IMR-90 (cell line): ENCODE results near the gene ITPK1. TPM values are rescaled to one million over a fixed set of nuclear protein-coding genes. Genes with fewer than 3 reads are reported as not detected.

ENCODE experiments used
- ATAC-seq: fragments of 200-7000 bp; cut with Tn5 transposase; 2 replicates; pipeline ENCODE4 v1.9.1; 2020; ENCODE audit warnings: low read depth, mild to moderate bottlenecking, moderate library complexity
- BruUV-seq: library from RNA; stranded (reverse); fragments of 400-500 nt; replicated peaks from 2 replicates; lab custom pipeline; 2021; lab: Mats Ljungman, UMichigan
- CTCF ChIA-PET: fragments of 300-600 bp; formaldehyde crosslinking; extraction: SDS; loops from one replicate; lab custom pipeline; 2021; ENCODE audit warnings: antibody characterized with exemption; lab: Yijun Ruan, JAX
- POLR2A ChIA-PET: fragments of 300-600 bp; sonication (Branson Sonifier 250); formaldehyde crosslinking; loops from one replicate; lab custom pipeline; 2022; ENCODE audit warnings: antibody characterized with exemption; ENCODE audit not compliant: unreplicated experiment; lab: Charles Lee
- DNase-seq: peaks from one replicate; pipeline ENCODE4 v3.0.0; 2013
- H2AFZ ChIP-seq: replicated peaks from 2 replicates; pipeline ENCODE3; 2013; ENCODE audit warnings: low read length, mild to moderate bottlenecking; ENCODE audit not compliant: poor library complexity
- H2AK5ac ChIP-seq: 2 replicates; pipeline ENCODE4 v1.6.1; 2013; ENCODE audit warnings: low read depth, low read length, inconsistent platforms
- H2AK9ac ChIP-seq: replicated peaks from 2 replicates; pipeline ENCODE3; 2013; ENCODE audit warnings: mild to moderate bottlenecking, low read depth, low read length, moderate library complexity; ENCODE audit not compliant: poor library complexity
- H2BK120ac ChIP-seq: 2 replicates; pipeline ENCODE4 v1.6.1; 2013; ENCODE audit warnings: low read depth, low read length, inconsistent platforms
- H2BK15ac ChIP-seq: 3 replicates; pipeline ENCODE4 v1.6.1; 2013; ENCODE audit warnings: low read depth, low read length, inconsistent platforms
- H2BK20ac ChIP-seq: 2 replicates; pipeline ENCODE4 v1.6.1; 2013; ENCODE audit warnings: low read depth, mild to moderate bottlenecking, inconsistent platforms, low read length, moderate library complexity
- H2BK5ac ChIP-seq: 2 replicates; pipeline ENCODE4 v1.6.1; 2013; ENCODE audit warnings: mild to moderate bottlenecking, low read depth, low read length, inconsistent platforms; ENCODE audit not compliant: poor library complexity, severe bottlenecking
- H3K14ac ChIP-seq: replicated peaks from 2 replicates; pipeline ENCODE4 v1.6.1; 2013; ENCODE audit warnings: low read depth, low read length, inconsistent platforms
- H3K18ac ChIP-seq: 2 replicates; pipeline ENCODE4 v1.6.1; 2013; ENCODE audit warnings: low read depth, low read length, control low read depth
- H3K23ac ChIP-seq: 2 replicates; pipeline ENCODE4 v1.6.1; 2013; ENCODE audit warnings: low read depth, low read length, inconsistent platforms
- H3K27ac ChIP-seq: 2 replicates; pipeline ENCODE4 v1.5.1; 2013; ENCODE audit warnings: mild to moderate bottlenecking, control low read depth, low read length; ENCODE audit not compliant: insufficient read depth
- H3K27me3 ChIP-seq: 2 replicates; pipeline ENCODE4 v1.6.1; 2013; ENCODE audit warnings: low read length; ENCODE audit not compliant: control insufficient read depth, insufficient read depth
- H3K36me3 ChIP-seq: 2 replicates; pipeline ENCODE4 v1.6.1; 2013; ENCODE audit warnings: low read length, mixed read lengths; ENCODE audit not compliant: control insufficient read depth, insufficient read depth
- H3K4ac ChIP-seq: 2 replicates; pipeline ENCODE4 v1.6.1; 2013; ENCODE audit warnings: low read depth, low read length, inconsistent platforms
- H3K4me1 ChIP-seq: 2 replicates; pipeline ENCODE4 v1.6.1; 2013; ENCODE audit warnings: low read length, mixed read lengths; ENCODE audit not compliant: control insufficient read depth, insufficient read depth
- H3K4me2 ChIP-seq: 2 replicates; pipeline ENCODE4 v1.6.1; 2013; ENCODE audit warnings: low read depth, mild to moderate bottlenecking, control low read depth, low read length, moderate library complexity
- H3K4me3 ChIP-seq: 2 replicates; pipeline ENCODE4 v1.5.1; 2013; ENCODE audit warnings: low read depth, mild to moderate bottlenecking, control low read depth, low read length, moderate library complexity; ENCODE audit not compliant: insufficient read depth
- H3K56ac ChIP-seq: 2 replicates; pipeline ENCODE4 v1.6.1; 2013; ENCODE audit warnings: low read length, inconsistent platforms; ENCODE audit not compliant: insufficient read depth; ENCODE audit errors: extremely low read depth
- H3K79me1 ChIP-seq, 2 experiments: 2 replicates each; pipeline ENCODE4 v1.6.1; 2013; ENCODE audit warnings: low read length in 2 of 2, inconsistent platforms in 1 of 2, low read depth in 1 of 2
- H3K9ac ChIP-seq: 2 replicates; pipeline ENCODE4 v1.6.1; 2013; ENCODE audit warnings: low read depth, low read length, control low read depth
- H3K9me1 ChIP-seq: 2 replicates; pipeline ENCODE4 v1.6.1; 2013; ENCODE audit warnings: low read length, inconsistent platforms; ENCODE audit not compliant: insufficient read depth
- H3K9me3 ChIP-seq: 2 replicates; pipeline ENCODE4 v1.6.1; 2013; ENCODE audit warnings: low read length; ENCODE audit not compliant: control insufficient read depth, insufficient read depth
- H4K20me1 ChIP-seq: 2 replicates; pipeline ENCODE4 v1.6.1; 2013; ENCODE audit warnings: low read length, inconsistent platforms; ENCODE audit not compliant: insufficient read depth
- H4K5ac ChIP-seq: 2 replicates; pipeline ENCODE4 v1.6.1; 2013; ENCODE audit warnings: mild to moderate bottlenecking, low read depth, low read length, control low read depth
- H4K8ac ChIP-seq, 2 experiments: 2 replicates each; pipeline ENCODE4 v1.6.1; 2013; ENCODE audit warnings: low read depth in 2 of 2, low read length in 2 of 2, control low read depth in 1 of 2, inconsistent platforms in 1 of 2
- H4K91ac ChIP-seq: 2 replicates; pipeline ENCODE4 v1.6.1; 2013; ENCODE audit warnings: low read depth, low read length, inconsistent platforms; ENCODE audit not compliant: insufficient read depth
- BHLHE40 ChIP-seq: fragments of 150-350 bp; IDR thresholded peaks from 2 replicates; pipeline ENCODE4 v1.6.1; 2016; ENCODE audit warnings: mild to moderate bottlenecking, low read depth, low read length
- CEBPB ChIP-seq: IDR thresholded peaks from 2 replicates; pipeline ENCODE4 v1.6.1; 2012; ENCODE audit warnings: low read depth, low read length, improper control_type of control experiment
- CHD1 ChIP-seq: IDR thresholded peaks from 2 replicates; pipeline ENCODE4 v1.6.1; 2012; ENCODE audit warnings: low read depth, low read length, improper control_type of control experiment
- FOS ChIP-seq: fragments of 150-350 bp; IDR thresholded peaks from 2 replicates; pipeline ENCODE4 v1.6.1; 2016; ENCODE audit warnings: low read depth, low read length
- MAFK ChIP-seq: IDR thresholded peaks from 2 replicates; pipeline ENCODE4 v1.6.1; 2012; ENCODE audit warnings: low read depth, low read length, improper control_type of control experiment
- MAZ ChIP-seq: IDR thresholded peaks from 2 replicates; pipeline ENCODE4 v1.6.1; 2012; ENCODE audit warnings: low read depth, mild to moderate bottlenecking, low read length, improper control_type of control experiment, moderate library complexity, borderline replicate concordance
- MXI1 ChIP-seq: IDR thresholded peaks from 2 replicates; pipeline ENCODE4 v1.6.1; 2012; ENCODE audit warnings: low read depth, mild to moderate bottlenecking, low read length, moderate library complexity, borderline replicate concordance
- NFE2L2 ChIP-seq: fragments of 150-350 bp; IDR thresholded peaks from 2 replicates; pipeline ENCODE4 v1.6.1; 2016; ENCODE audit warnings: low read depth, mild to moderate bottlenecking, low read length
- POLR2A ChIP-seq: IDR thresholded peaks from 2 replicates; pipeline ENCODE4 v1.6.1; 2012; ENCODE audit warnings: mild to moderate bottlenecking, low read depth, low read length
- RAD21 ChIP-seq: IDR thresholded peaks from 2 replicates; pipeline ENCODE4 v1.6.1; 2012; ENCODE audit warnings: low read length, improper control_type of control experiment
- RCOR1 ChIP-seq: IDR thresholded peaks from 2 replicates; pipeline ENCODE4 v1.6.1; 2012; ENCODE audit warnings: mild to moderate bottlenecking, low read length, improper control_type of control experiment; ENCODE audit not compliant: insufficient replicate concordance
- RFX5 ChIP-seq: IDR thresholded peaks from 2 replicates; pipeline ENCODE4 v1.8.0; 2012; ENCODE audit warnings: low read depth, mild to moderate bottlenecking, low read length, moderate library complexity
- SMC3 ChIP-seq: fragments of 150-350 bp; IDR thresholded peaks from 2 replicates; pipeline ENCODE4 v1.6.1; 2016; ENCODE audit warnings: low read depth, mild to moderate bottlenecking, antibody characterized with exemption, low read length, moderate library complexity
- WGBS, 2 experiments: methylation state at CpG; one replicate each; pipeline versions ENCODE4 v1.1.5 to v1.1.7; 2013; ENCODE audit warnings: missing lambda C conversion rate in 2 of 2; ENCODE audit not compliant: insufficient read length in 1 of 2; ENCODE audit errors: extremely low coverage in 2 of 2; 5-methylcytosine and 5-hydroxymethylcytosine counted together
- dilution Hi-C: fragments of 300-500 bp; cut with HindIII; formaldehyde crosslinking; loops from one replicate; pipeline ENCODE4 v1.14.3; 2018; ENCODE audit warnings: low sequenced_read_pairs; ENCODE audit not compliant: unreplicated experiment
- in situ Hi-C: fragments of 300-500 bp; cut with MboI; formaldehyde crosslinking; loops from 3 replicates; pipeline ENCODE4 v1.14.3; 2019; ENCODE audit warnings: low sequenced_read_pairs, inconsistent platforms, mixed read lengths
- intact Hi-C: fragments of 100-400 bp; cut with micrococcal nuclease; formaldehyde crosslinking; loops from 2 replicates; pipeline ENCODE4 v1.10.0; 2022
- polyA plus RNA-seq, 3 experiments: library from polyadenylated mRNA; depleted of rRNA; stranded (reverse); fragments of >200 nt; gene quantifications; 2 replicates each; pipeline ENCODE4 v1.2.3, GENCODE V29; 2012; ENCODE audit warnings: low replicate concordance in 1 of 3
- total RNA-seq: library from RNA; depleted of rRNA; stranded (reverse); fragments of >200 nt; gene quantifications from 2 replicates; pipeline ENCODE4 v1.2.3, GENCODE V29; 2012
- TF ChIP-seq, protein P1 (sequence below): fragments of 150-350 bp; IDR thresholded peaks from 2 replicates; pipeline ENCODE4 v1.6.1; 2016; ENCODE audit warnings: low read depth, mild to moderate bottlenecking, low read length, moderate library complexity, borderline replicate concordance
- TF ChIP-seq, protein P2 (sequence below): conservative IDR thresholded peaks from 2 replicates; pipeline ENCODE4 v1.5.1; 2012; ENCODE audit warnings: mild to moderate bottlenecking, low read depth, low read length, improper control_type of control experiment
- TF ChIP-seq, protein P3 (sequence below): fragments of 150-350 bp; IDR thresholded peaks from 2 replicates; pipeline ENCODE4 v1.6.1; 2017; ENCODE audit warnings: mild to moderate bottlenecking, antibody characterized with exemption, low read length, low read depth

Gene ITPK1
- total and polyA plus RNA-seq, 2 of the 4 experiments (the other 2 are of a cell fraction), result 21.7 to 26.9 TPM

DNA sequence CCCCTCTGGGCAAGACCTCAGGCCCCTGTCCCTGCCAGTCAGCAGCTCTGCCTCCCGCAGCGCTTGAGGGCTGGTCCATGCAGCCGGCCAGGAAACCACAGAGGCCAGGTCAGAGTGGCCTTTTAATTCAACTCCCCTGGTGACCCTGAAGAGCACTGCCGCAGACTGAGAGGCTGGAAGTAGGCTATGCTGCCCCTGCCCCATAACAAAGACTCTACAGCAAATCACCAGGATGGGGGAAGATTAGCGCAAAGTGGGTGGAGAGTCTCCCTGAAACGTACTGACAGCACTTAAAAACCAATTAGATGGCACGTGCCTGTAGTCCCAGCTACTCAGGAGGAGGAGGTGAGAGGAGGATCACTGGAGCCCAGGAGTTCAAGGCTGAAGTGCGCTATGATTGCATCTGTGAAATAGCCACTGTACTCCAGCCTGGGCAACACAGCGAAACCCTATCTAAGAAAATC is 70.5 kb downstream of the ITPK1 start:
- WGBS, 2 experiments, result 62% methylated on average over 2 of the region's 9 CpGs; no CpG with 5 or more reads in 1 of the 2 experiments
- no peak for DNase-seq
- Histone ChIP-seq H2BK20ac (no peak overlapping the region), H3K79me1 (no peaks in the 10 kb centered on the region), H3K9me3 (no peaks in the 10 kb centered on the region), H3K27ac (no peak overlapping the region), H2AFZ (no peak overlapping the region), H3K9ac (no peak overlapping the region), H3K27me3 (peaks cover 41% of the 10 kb centered on the region), H2BK5ac (no peak overlapping the region), H3K14ac (no peak overlapping the region), H3K4me2 (no peak overlapping the region), H2BK120ac (no peak overlapping the region), H4K20me1 (peaks cover 44% of the 10 kb centered on the region), H3K4me3 (no peak overlapping the region), H3K56ac (no peak overlapping the region), H4K8ac (no peak overlapping the region), H4K5ac (no peak overlapping the region), H2AK9ac (no peak overlapping the region), H2BK15ac (no peak overlapping the region), H3K9me1 (no peaks in the 10 kb centered on the region; the same call in 1 of the 2 replicates), H3K18ac (no peak overlapping the region), H2AK5ac (0 out of 2 replicates have a peak overlapping the region, but pooled peaks have one; percentile 13), H4K91ac (no peak overlapping the region), H3K36me3 (no peaks in the 10 kb centered on the region), H3K23ac (no peak overlapping the region), H3K4ac (no peak overlapping the region), H3K4me1 (peaks cover 13% of the 10 kb centered on the region)
- dilution Hi-C loops, result no loop called here
- no peak for ATAC-seq
- in situ Hi-C loops, result no loop called here
- intact Hi-C loops, result no loop called here
- BruUV-seq, result no TSS peak
- POLR2A ChIA-PET, result no interaction called here
- TF ChIP-seq RCOR1 (no peak), CEBPB (no peak), MXI1 (no peak), POLR2A (no peak), NFE2L2 (no peak), SMC3 (no peak), BHLHE40 (no peak), MAZ (no peak), RAD21 (no peak), CHD1 (no peak), RFX5 (no peak), MAFK (no peak), FOS (no peak)
- TF ChIP-seq, protein P1, sequence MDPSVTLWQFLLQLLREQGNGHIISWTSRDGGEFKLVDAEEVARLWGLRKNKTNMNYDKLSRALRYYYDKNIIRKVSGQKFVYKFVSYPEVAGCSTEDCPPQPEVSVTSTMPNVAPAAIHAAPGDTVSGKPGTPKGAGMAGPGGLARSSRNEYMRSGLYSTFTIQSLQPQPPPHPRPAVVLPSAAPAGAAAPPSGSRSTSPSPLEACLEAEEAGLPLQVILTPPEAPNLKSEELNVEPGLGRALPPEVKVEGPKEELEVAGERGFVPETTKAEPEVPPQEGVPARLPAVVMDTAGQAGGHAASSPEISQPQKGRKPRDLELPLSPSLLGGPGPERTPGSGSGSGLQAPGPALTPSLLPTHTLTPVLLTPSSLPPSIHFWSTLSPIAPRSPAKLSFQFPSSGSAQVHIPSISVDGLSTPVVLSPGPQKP, result no peak
- TF ChIP-seq, protein P2, sequence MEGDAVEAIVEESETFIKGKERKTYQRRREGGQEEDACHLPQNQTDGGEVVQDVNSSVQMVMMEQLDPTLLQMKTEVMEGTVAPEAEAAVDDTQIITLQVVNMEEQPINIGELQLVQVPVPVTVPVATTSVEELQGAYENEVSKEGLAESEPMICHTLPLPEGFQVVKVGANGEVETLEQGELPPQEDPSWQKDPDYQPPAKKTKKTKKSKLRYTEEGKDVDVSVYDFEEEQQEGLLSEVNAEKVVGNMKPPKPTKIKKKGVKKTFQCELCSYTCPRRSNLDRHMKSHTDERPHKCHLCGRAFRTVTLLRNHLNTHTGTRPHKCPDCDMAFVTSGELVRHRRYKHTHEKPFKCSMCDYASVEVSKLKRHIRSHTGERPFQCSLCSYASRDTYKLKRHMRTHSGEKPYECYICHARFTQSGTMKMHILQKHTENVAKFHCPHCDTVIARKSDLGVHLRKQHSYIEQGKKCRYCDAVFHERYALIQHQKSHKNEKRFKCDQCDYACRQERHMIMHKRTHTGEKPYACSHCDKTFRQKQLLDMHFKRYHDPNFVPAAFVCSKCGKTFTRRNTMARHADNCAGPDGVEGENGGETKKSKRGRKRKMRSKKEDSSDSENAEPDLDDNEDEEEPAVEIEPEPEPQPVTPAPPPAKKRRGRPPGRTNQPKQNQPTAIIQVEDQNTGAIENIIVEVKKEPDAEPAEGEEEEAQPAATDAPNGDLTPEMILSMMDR, result no peak
- TF ChIP-seq, protein P3, sequence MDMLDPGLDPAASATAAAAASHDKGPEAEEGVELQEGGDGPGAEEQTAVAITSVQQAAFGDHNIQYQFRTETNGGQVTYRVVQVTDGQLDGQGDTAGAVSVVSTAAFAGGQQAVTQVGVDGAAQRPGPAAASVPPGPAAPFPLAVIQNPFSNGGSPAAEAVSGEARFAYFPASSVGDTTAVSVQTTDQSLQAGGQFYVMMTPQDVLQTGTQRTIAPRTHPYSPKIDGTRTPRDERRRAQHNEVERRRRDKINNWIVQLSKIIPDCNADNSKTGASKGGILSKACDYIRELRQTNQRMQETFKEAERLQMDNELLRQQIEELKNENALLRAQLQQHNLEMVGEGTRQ, result no peak
- CTCF ChIA-PET, result no interaction called here
